Epithelial cell of prostate (primary cell): ENCODE results near the gene BAZ2B.
"Not testable (repeated sequence)": the region's sequence is repeated elsewhere in the genome, so short reads cannot be mapped to it uniquely, and the experiment has no call there.

Source experiments
- DNase-seq: peaks from one replicate; pipeline ENCODE4 v3.0.0-alpha.2; 2011; ENCODE audit warnings: low read depth, low spot score
- H3K27ac ChIP-seq: fragments of 450-650 bp; 2 replicates; pipeline ENCODE4 v1.5.1; 2017; ENCODE audit warnings: mild to moderate bottlenecking

BAZ2B gene

GRCh38 chr2:159375241-159375640 lies 241.1 kb downstream of the BAZ2B start:
- no peak for DNase-seq
- peak overlapping the region; percentile 9 for H3K27ac ChIP-seq

GRCh38 chr2:159371506-159371905 lies 244.8 kb downstream of the BAZ2B start:
- H3K27ac ChIP-seq = no peak overlapping the region

GRCh38 chr2:159366538-159366937 lies 249.8 kb downstream of the BAZ2B start:
- H3K27ac ChIP-seq = no peak overlapping the region
- no peak for DNase-seq

More at GRCh38 chr2:159371506-159371905, 244.8 kb downstream of the BAZ2B start:
- DNase-seq = no peak

GRCh38 chr2:159362816-159363251 lies 253.5 kb downstream of the BAZ2B start:
- peak overlapping the region; percentile 76 for H3K27ac ChIP-seq
- peak; percentile 88 for DNase-seq

GRCh38 chr2:159362094-159362493 lies 254.3 kb downstream of the BAZ2B start:
- peak overlapping the region; percentile 76 for H3K27ac ChIP-seq
- DNase-seq = no peak

- DNase-seq, H3K27ac ChIP-seq: not testable (repeated sequence)
These were observed 254.7 kb downstream of the BAZ2B start for GRCh38 chr2:159361603-159362002.

- no peak for DNase-seq
- H3K27ac ChIP-seq = no peak overlapping the region
These were observed 260.2 kb downstream of the BAZ2B start for GRCh38 chr2:159356053-159356554.

- H3K27ac ChIP-seq = no peak overlapping the region
These were observed 264.4 kb downstream of the BAZ2B start for GRCh38 chr2:159351977-159352376.

GRCh38 chr2:159349674-159350299 lies 266.6 kb downstream of the BAZ2B start:
- no peak for DNase-seq
- no peak overlapping the region for H3K27ac ChIP-seq

More at GRCh38 chr2:159351977-159352376, 264.4 kb downstream of the BAZ2B start:
- no peak for DNase-seq

- no peak for DNase-seq
- H3K27ac ChIP-seq = peak overlapping the region; percentile 69
These were observed 289.6 kb downstream of the BAZ2B start for GRCh38 chr2:159326569-159327255.

GRCh38 chr2:159322419-159322818 lies 293.9 kb downstream of the BAZ2B start:
- H3K27ac ChIP-seq = no peak overlapping the region
- no peak for DNase-seq

GRCh38 chr2:159317392-159318088 lies 298.8 kb downstream of the BAZ2B start:
- H3K27ac ChIP-seq = no peak overlapping the region
- no peak for DNase-seq

GRCh38 chr2:159307942-159308341 lies 308.4 kb downstream of the BAZ2B start:
- no peak for DNase-seq
- no peak overlapping the region for H3K27ac ChIP-seq

- DNase-seq = no peak
These were observed 315.8 kb downstream of the BAZ2B start for GRCh38 chr2:159300586-159300985.

GRCh38 chr2:159298967-159299366 lies 317.4 kb downstream of the BAZ2B start:
- no peak for DNase-seq
- no peak overlapping the region for H3K27ac ChIP-seq

More at GRCh38 chr2:159300586-159300985, 315.8 kb downstream of the BAZ2B start:
- no peak overlapping the region for H3K27ac ChIP-seq

GRCh38 chr2:159297042-159297707 lies 319.2 kb downstream of the BAZ2B start:
- no peak overlapping the region for H3K27ac ChIP-seq
- DNase-seq = no peak

GRCh38 chr2:159292157-159292556 lies 324.2 kb downstream of the BAZ2B start:
- DNase-seq = no peak

GRCh38 chr2:159290289-159290907 lies 325.9 kb downstream of the BAZ2B start:
- H3K27ac ChIP-seq = peak overlapping the region; percentile 65
- DNase-seq = peak; percentile 33

More at GRCh38 chr2:159292157-159292556, 324.2 kb downstream of the BAZ2B start:
- H3K27ac ChIP-seq = no peak overlapping the region

- peak overlapping the region; percentile 71 for H3K27ac ChIP-seq
- no peak for DNase-seq
These were observed 328.6 kb downstream of the BAZ2B start for GRCh38 chr2:159287733-159288132.
